Hindlimb muscle (tissue), 1 donor: ENCODE measurements around the gene TRPV5. TPM values are rescaled to one million over a fixed set of nuclear protein-coding genes. Genes with fewer than 3 reads are reported as not detected.
"Not testable (repeated sequence)": the region's sequence is repeated elsewhere in the genome, so short reads cannot be mapped to it uniquely, and the experiment has no call there.

ENCODE experiments used
- DNase-seq: peaks from one replicate; pipeline ENCODE4 v3.0.0-alpha.2; 2013
- polyA plus RNA-seq: library from polyadenylated mRNA; unstranded; fragments of 120-200 nt; gene quantifications from one replicate; pipeline ENCODE4 v1.2.1, GENCODE V29; 2013; ENCODE audit not compliant: insufficient read length

TRPV5 gene
- polyA plus RNA-seq, result 0.09 TPM

DNA sequence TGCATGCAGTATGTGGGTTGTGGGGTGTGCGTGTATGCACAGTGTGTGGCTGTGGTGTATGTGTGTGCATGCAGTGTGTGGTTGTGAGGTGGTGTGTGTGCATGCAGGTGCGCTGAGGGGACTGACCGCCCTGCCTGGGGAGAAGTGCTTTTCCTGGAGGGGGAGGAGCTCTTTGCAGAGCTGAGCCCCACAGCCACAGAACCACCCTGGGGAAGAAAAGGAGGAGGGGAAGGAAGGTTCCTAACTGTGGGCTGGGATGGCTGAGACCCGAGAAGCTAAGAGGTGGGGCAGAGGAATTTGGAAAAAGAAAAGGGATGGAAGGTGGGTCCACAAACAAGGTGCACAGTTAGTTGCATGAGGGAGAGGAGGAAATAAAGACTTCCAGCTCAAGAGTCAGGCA, at the start of gene TRPV5:
Gene TRPV5, minus strand, starts transcription at position 123 of the 400 bp plus-strand sequence. CDS start 287 bp downstream, outside the sequence.
- DNase-seq, result no peak

DNA sequence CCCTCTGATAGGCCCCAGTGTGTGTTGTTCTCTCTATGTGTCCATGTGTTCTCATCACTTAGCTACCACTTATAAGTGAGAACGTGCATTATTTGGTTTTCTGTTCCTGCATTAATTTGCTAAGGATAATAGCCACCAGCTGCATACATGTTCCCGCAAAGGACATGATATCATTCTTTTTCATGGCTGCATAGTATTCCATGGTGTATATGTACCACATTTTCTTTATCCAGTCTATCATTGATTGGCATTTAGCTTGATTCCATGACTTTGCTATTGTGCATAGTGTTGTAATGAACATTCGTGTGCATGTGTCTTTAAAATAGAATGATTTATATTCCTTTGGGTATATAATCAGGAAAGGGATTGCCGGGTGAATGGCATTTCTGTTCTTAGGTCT, 44.9 kb upstream of the TRPV5 start:
- DNase-seq, result not testable (repeated sequence)

- DNase-seq, result no peak
These were observed 41.1 kb upstream of the TRPV5 start for GRCh38 chr7:142974626-142975025.

- DNase-seq, result no peak
These were observed 35.6 kb upstream of the TRPV5 start for GRCh38 chr7:142969183-142969582.

DNA sequence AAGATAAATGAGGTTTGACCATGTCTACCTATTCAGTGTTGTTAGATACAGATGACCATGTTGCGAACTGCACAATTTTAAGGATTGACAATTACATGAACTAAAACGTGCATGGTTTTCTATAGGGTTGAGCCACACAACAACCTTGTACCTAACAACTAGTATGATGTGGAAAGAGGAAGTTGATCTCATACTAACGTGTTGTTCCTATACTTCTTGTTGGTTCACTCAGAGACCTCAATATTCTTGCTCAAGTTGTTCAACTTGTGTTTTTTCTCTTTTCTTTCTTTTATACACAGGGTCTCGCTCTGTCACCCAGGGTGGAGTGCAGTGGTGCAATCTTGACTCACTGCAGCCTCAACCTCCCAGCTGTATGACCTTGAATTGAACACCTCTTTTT, 34.7 kb upstream of the TRPV5 start:
- no peak for DNase-seq

GRCh38 chr7:142964502-142965246, 31.1 kb upstream of the TRPV5 start:
- no peak for DNase-seq

DNA sequence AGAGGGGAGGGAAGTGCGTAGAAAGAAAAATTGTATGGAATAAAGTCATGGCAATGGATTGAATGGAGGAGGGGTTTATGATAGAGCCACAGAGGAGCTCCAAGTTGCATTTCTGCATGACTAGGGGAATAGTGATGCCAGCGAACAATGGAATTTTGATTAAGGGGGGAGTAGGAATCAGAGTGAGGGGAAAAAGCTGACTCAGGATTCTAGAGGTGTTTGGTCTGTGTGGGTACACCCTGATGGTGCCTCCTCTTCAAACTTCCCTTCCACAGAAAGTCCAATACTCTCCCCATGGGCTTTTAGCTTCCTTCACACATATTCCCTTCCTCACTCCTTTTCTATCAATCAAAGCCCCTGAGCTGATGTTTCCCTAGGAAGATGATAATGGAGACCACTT, 30.4 kb upstream of the TRPV5 start:
- DNase-seq, result no peak

GRCh38 chr7:142962991-142963390, 29.4 kb upstream of the TRPV5 start:
- no peak for DNase-seq

- no peak for DNase-seq
These were observed 28.7 kb upstream of the TRPV5 start, which contains the start of gene KEL for GRCh38 chr7:142961973-142962926. TSS of gene KEL (minus strand) at chr7:142962363. CDS start at chr7:142962206, 157 bp downstream.

- DNase-seq, result no peak
These were observed 28.0 kb upstream of the TRPV5 start for GRCh38 chr7:142961595-142961972.

DNA sequence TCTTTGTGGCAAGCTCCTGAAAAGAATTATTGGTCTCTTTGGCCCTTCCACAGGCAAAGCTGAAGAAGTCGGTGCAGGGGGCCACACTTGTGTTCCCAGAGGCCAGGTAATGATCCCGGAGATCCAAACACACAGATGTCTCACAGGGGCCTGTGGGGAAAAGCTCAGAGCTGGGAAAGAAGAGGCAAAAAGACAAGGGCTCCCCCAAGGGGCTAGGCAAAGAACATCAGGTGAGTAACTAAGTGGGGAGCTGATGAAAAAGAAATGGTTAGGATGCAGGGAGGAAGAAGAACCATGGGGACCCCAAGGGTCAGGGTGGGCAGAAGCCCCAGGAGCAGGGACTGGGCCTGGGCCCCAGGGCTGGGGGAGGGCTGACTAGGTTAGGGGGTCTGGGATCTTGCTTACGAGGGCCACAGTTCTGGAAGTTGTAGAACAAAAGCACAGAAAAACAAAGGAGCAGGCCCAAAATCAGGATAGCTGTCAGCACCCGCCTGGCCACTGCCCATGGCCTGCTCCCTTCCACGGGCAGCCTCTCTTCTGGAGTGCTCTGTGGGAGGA, 27.5 kb upstream of the TRPV5 start:
- no peak for DNase-seq

- no peak for DNase-seq
These were observed 25.7 kb upstream of the TRPV5 start for GRCh38 chr7:142959202-142959601.

GRCh38 chr7:142957723-142958122, 24.2 kb upstream of the TRPV5 start:
- DNase-seq, result no peak

GRCh38 chr7:142956951-142957623, 23.5 kb upstream of the TRPV5 start:
- DNase-seq, result no peak

- DNase-seq, result no peak
These were observed 21.2 kb upstream of the TRPV5 start for GRCh38 chr7:142954680-142955268.

- DNase-seq, result no peak
These were observed 16.7 kb upstream of the TRPV5 start for GRCh38 chr7:142950235-142950634.

- DNase-seq, result no peak
These were observed 15.1 kb upstream of the TRPV5 start for GRCh38 chr7:142948603-142949002.

DNA sequence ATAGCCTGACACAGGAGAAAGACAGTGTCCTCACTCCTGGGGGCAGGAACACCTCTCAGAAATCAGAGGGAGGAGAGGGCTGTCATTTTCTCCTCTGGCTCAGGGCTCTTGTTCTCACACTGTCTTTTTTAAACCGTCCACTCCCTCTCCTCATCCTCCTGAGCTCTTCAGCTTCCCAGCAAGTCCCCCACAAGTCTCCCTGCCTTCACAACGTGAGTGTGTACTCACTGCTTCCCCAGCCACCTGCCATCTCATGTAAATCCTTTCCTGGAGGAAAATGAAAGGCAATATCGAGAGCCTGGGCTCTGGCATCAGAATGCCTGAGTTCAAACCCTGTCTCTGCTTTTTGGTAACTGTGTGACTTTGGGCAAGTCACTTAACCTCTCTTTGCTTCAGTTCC, 11.5 kb upstream of the TRPV5 start:
- DNase-seq, result no peak

GRCh38 chr7:142943706-142944268, 10.2 kb upstream of the TRPV5 start:
- DNase-seq, result no peak

DNA sequence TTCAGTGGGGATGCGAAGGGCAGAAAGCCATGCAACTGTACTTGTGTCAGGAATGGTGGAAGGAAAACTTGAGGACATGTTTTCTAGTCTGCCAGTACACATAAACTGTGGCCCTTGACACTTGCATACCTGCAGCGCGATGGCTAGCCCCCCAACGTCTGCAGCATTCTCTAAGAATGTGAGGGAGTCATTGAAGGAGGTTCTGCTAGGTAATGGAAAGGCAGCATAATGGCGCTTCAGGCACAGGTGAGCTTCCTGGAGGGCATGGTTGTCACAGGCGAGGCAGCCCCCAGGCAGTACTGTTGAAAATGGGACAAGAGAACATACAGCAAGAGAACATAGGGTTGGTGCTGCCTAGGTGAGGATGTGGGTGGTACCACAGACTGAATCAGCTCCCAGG, 9.2 kb upstream of the TRPV5 start:
- no peak for DNase-seq

DNA sequence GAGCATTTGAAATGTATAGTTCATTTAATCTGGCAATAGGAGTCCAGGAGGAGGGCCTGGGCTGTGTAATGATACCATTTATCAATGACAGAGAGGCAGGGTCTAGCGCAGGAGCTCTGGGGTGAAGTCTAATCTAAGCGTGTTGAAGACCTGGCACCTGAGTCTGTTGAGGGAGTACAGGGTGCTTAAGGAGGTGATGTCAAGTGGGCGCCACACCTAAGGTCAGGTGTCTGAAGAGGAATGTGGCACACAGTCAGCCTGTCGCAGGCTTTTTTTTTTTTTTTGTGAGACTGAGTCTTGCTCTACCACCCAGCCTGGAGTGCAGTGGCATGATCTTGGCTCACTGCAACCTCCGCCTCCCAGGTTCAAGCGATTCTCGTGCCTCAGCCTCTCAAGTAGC, 8.0 kb upstream of the TRPV5 start:
- DNase-seq, result no peak
